HEK293 (cell line): Measurements from ENCODE around the gene SLC28A3.

Experiments
- CTCF ChIA-PET: fragments of 350-600 bp; formaldehyde crosslinking; extraction: SDS; loops from one replicate; lab custom pipeline; 2021; ENCODE audit warnings: antibody characterized with exemption; lab: Yijun Ruan, JAX
- POLR2A ChIA-PET: fragments of 300-600 bp; formaldehyde crosslinking; extraction: SDS; loops from one replicate; lab custom pipeline; 2020; ENCODE audit warnings: antibody characterized with exemption, inconsistent platforms; lab: Yijun Ruan, JAX
- H3K27ac ChIP-seq: fragments of 200-500 bp; sonication (Bioruptor generic); 2 replicates; pipeline ENCODE4 v1.5.1; 2014; ENCODE audit warnings: low read depth, low read length, control low read depth, inconsistent platforms; ENCODE audit errors: extremely low read depth
- H3K36me3 ChIP-seq, 2 experiments: fragments of 200-500 bp in 1 of 2; sonication (Bioruptor generic) in 1 of 2; 1 replicate in 1 of 2; 2 replicates in 1 of 2; pipeline ENCODE4 v1.5.1; 2014 to 2017; ENCODE audit warnings: inconsistent platforms in 2 of 2, low read length in 2 of 2; ENCODE audit not compliant: control insufficient read depth in 2 of 2, insufficient read depth in 1 of 2
- H3K4me1 ChIP-seq: fragments of 200-500 bp; sonication (Bioruptor generic); 2 replicates; pipeline ENCODE4 v1.5.1; 2014; ENCODE audit warnings: mild to moderate bottlenecking, low read length, inconsistent platforms; ENCODE audit not compliant: control insufficient read depth, insufficient read depth
- H3K4me3 ChIP-seq: 2 replicates; pipeline ENCODE4 v1.5.1; 2011; ENCODE audit warnings: low read depth, mild to moderate bottlenecking, control low read depth, low read length, moderate library complexity
- H3K9me3 ChIP-seq: fragments of 200-500 bp; sonication (Bioruptor generic); 2 replicates; pipeline ENCODE4 v1.5.1; 2014; ENCODE audit warnings: low read depth, low read length, inconsistent platforms; ENCODE audit not compliant: control insufficient read depth, insufficient read depth
- KLF1 ChIP-seq: fragments of 450-650 bp; formaldehyde crosslinking; IDR thresholded peaks from 2 replicates; pipeline ENCODE4 v1.5.1; 2016; ENCODE audit warnings: missing biosample characterization, missing genetic modification characterization
- KLF10 ChIP-seq: fragments of 450-650 bp; IDR thresholded peaks from 2 replicates; pipeline ENCODE4 v1.5.1; 2018; ENCODE audit warnings: missing biosample characterization, mild to moderate bottlenecking, missing genetic modification characterization
- KLF9 ChIP-seq: fragments of 450-650 bp; formaldehyde crosslinking; IDR thresholded peaks from 2 replicates; pipeline ENCODE4 v1.5.1; 2016; ENCODE audit warnings: missing biosample characterization, missing genetic modification characterization, low read depth
- PBX3 ChIP-seq: sonication (generic); formaldehyde crosslinking; IDR thresholded peaks from 2 replicates; pipeline ENCODE4 v1.8.1; 2022; ENCODE audit warnings: mild to moderate bottlenecking, moderate library complexity, missing genetic modification reagents
- ZNF112 ChIP-seq: fragments of 450-650 bp; formaldehyde crosslinking; IDR thresholded peaks from 2 replicates; pipeline ENCODE4 v1.5.0; 2017; ENCODE audit warnings: missing biosample characterization, missing genetic modification characterization
- ZNF202 ChIP-seq: fragments of 450-650 bp; formaldehyde crosslinking; IDR thresholded peaks from 2 replicates; pipeline ENCODE4 v1.5.1; 2016; ENCODE audit warnings: missing biosample characterization, missing genetic modification characterization, borderline replicate concordance
- ZNF24 ChIP-seq: fragments of 450-650 bp; formaldehyde crosslinking; IDR thresholded peaks from 2 replicates; pipeline ENCODE4 v1.5.1; 2016; ENCODE audit warnings: missing biosample characterization, missing genetic modification characterization
- ZNF292 ChIP-seq: fragments of 450-650 bp; formaldehyde crosslinking; IDR thresholded peaks from 2 replicates; pipeline ENCODE4 v1.5.1; 2016; ENCODE audit warnings: low read depth, missing biosample characterization, missing genetic modification characterization, borderline replicate concordance
- ZNF423 ChIP-seq: fragments of 450-650 bp; formaldehyde crosslinking; IDR thresholded peaks from 2 replicates; pipeline ENCODE4 v1.5.1; 2016; ENCODE audit warnings: missing biosample characterization, missing genetic modification characterization
- ZNF561 ChIP-seq: fragments of 450-650 bp; IDR thresholded peaks from 2 replicates; pipeline ENCODE4 v1.5.1; 2018; ENCODE audit warnings: missing biosample characterization, missing genetic modification characterization, borderline replicate concordance
- ZNF600 ChIP-seq: fragments of 450-650 bp; formaldehyde crosslinking; IDR thresholded peaks from 2 replicates; pipeline ENCODE4 v1.5.1; 2016; ENCODE audit warnings: missing biosample characterization, missing genetic modification characterization
- ZNF623 ChIP-seq: fragments of 450-650 bp; formaldehyde crosslinking; IDR thresholded peaks from 2 replicates; pipeline ENCODE4 v1.5.1; 2016; ENCODE audit warnings: missing biosample characterization, missing genetic modification characterization
- ZNF639 ChIP-seq: fragments of 450-650 bp; formaldehyde crosslinking; IDR thresholded peaks from 2 replicates; pipeline ENCODE4 v1.5.1; 2016; ENCODE audit warnings: missing biosample characterization, missing genetic modification characterization
- ZNF677 ChIP-seq: fragments of 450-650 bp; IDR thresholded peaks from 2 replicates; pipeline ENCODE4 v1.5.0; 2018; ENCODE audit warnings: missing biosample characterization, mild to moderate bottlenecking, missing genetic modification characterization, moderate library complexity
- ZNF707 ChIP-seq: fragments of 450-650 bp; formaldehyde crosslinking; IDR thresholded peaks from 2 replicates; pipeline ENCODE4 v1.5.1; 2016; ENCODE audit warnings: missing biosample characterization, missing genetic modification characterization
- ZNF768 ChIP-seq: fragments of 450-650 bp; formaldehyde crosslinking; IDR thresholded peaks from 2 replicates; pipeline ENCODE4 v1.5.1; 2018; ENCODE audit warnings: missing biosample characterization, mild to moderate bottlenecking, missing genetic modification characterization
- TF ChIP-seq, protein P1 (sequence below): fragments of 450-650 bp; formaldehyde crosslinking; IDR thresholded peaks from 2 replicates; pipeline ENCODE4 v1.5.1; 2017; ENCODE audit warnings: missing biosample characterization, missing genetic modification characterization
- TF ChIP-seq, protein P2 (sequence below): fragments of 450-650 bp; IDR thresholded peaks from 2 replicates; pipeline ENCODE4 v1.5.1; 2018; ENCODE audit warnings: missing biosample characterization, mild to moderate bottlenecking, missing genetic modification characterization
- TF ChIP-seq, protein P3 (sequence below): fragments of 450-650 bp; formaldehyde crosslinking; IDR thresholded peaks from 2 replicates; pipeline ENCODE4 v1.5.1; 2017; ENCODE audit warnings: missing biosample characterization, mild to moderate bottlenecking, missing genetic modification characterization, moderate library complexity
- TF ChIP-seq, protein P4 (sequence below): fragments of 450-650 bp; formaldehyde crosslinking; IDR thresholded peaks from 2 replicates; pipeline ENCODE4 v1.5.1; 2016; ENCODE audit warnings: missing biosample characterization, missing genetic modification characterization, low read depth

The SLC28A3 gene

DNA sequence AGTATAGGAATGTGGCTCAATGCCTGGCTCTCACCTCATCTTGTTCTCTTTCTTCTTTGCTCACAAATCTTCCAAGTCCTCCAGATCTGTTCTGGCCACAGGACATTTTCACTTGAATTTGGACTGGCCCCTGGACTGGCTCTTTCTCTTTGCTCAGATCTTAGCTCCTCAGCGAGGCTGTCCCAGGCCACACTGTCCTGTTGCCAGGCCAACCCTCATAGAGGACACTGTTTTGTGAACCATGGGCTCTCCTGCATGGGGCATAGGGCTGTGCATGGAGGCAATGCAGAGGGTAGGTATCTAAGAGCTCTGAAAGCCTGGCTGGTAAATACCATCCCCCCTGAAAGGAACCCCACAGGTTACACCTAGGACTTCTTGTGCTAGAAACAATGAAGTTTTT is 13.5 kb upstream of the SLC28A3 start:
- POLR2A ChIA-PET, result no interaction called here
- H3K4me3 ChIP-seq, result no peak overlapping the region
- no peak overlapping the region for H3K27ac ChIP-seq
- TF ChIP-seq ZNF292 (tag by site-specific recombination), result no peak
- TF ChIP-seq ZNF600 (tag by site-specific recombination), result no peak
- TF ChIP-seq ZNF677 (tag by site-specific recombination), result no peak
- TF ChIP-seq ZNF112 (tag by site-specific recombination), result no peak
- TF ChIP-seq ZNF768 (tag by site-specific recombination), result no peak
- TF ChIP-seq, protein P1, sequence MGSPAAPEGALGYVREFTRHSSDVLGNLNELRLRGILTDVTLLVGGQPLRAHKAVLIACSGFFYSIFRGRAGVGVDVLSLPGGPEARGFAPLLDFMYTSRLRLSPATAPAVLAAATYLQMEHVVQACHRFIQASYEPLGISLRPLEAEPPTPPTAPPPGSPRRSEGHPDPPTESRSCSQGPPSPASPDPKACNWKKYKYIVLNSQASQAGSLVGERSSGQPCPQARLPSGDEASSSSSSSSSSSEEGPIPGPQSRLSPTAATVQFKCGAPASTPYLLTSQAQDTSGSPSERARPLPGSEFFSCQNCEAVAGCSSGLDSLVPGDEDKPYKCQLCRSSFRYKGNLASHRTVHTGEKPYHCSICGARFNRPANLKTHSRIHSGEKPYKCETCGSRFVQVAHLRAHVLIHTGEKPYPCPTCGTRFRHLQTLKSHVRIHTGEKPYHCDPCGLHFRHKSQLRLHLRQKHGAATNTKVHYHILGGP (tag by site-specific recombination), result no peak
- no peak for TF ChIP-seq PBX3 (CRISPR knock-in tag)
- TF ChIP-seq ZNF707 (tag by site-specific recombination), result no peak
- TF ChIP-seq ZNF202 (tag by site-specific recombination), result no peak
- no peak for TF ChIP-seq ZNF561
- no peak for TF ChIP-seq KLF9 (tag by site-specific recombination)
- TF ChIP-seq ZNF24 (tag by site-specific recombination), result no peak
- no peak for TF ChIP-seq KLF10 (tag by site-specific recombination)
- H3K4me1 ChIP-seq, result no peaks in the 10 kb centered on the region
- H3K36me3 ChIP-seq, result no peaks in the 10 kb centered on the region
- no peaks in the 10 kb centered on the region for H3K9me3 ChIP-seq
- CTCF ChIA-PET, result no interaction called here

GRCh38 chr9:84349671-84350070 is 9.1 kb upstream of the SLC28A3 start:
- Histone ChIP-seq H3K9me3 (no peaks in the 10 kb centered on the region), H3K36me3 (no peaks in the 10 kb centered on the region), H3K27ac (no peak overlapping the region), H3K4me1 (no peaks in the 10 kb centered on the region), H3K4me3 (no peak overlapping the region)
- CTCF ChIA-PET, result interaction anchor here (0.7 kb wide), 1 partner anchor 356 kb away, joined by 3 read pairs; no protein-coding TSS in a partner anchor
- TF ChIP-seq ZNF639 (tag by site-specific recombination) (no peak), ZNF202 (tag by site-specific recombination) (no peak), ZNF423 (tag by site-specific recombination) (no peak), ZNF623 (tag by site-specific recombination) (no peak), KLF1 (tag by site-specific recombination) (no peak)
- TF ChIP-seq, protein P2, sequence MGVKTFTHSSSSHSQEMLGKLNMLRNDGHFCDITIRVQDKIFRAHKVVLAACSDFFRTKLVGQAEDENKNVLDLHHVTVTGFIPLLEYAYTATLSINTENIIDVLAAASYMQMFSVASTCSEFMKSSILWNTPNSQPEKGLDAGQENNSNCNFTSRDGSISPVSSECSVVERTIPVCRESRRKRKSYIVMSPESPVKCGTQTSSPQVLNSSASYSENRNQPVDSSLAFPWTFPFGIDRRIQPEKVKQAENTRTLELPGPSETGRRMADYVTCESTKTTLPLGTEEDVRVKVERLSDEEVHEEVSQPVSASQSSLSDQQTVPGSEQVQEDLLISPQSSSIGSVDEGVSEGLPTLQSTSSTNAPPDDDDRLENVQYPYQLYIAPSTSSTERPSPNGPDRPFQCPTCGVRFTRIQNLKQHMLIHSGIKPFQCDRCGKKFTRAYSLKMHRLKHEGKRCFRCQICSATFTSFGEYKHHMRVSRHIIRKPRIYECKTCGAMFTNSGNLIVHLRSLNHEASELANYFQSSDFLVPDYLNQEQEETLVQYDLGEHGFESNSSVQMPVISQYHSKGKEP (tag by site-specific recombination), result no peak
- TF ChIP-seq, protein P3, sequence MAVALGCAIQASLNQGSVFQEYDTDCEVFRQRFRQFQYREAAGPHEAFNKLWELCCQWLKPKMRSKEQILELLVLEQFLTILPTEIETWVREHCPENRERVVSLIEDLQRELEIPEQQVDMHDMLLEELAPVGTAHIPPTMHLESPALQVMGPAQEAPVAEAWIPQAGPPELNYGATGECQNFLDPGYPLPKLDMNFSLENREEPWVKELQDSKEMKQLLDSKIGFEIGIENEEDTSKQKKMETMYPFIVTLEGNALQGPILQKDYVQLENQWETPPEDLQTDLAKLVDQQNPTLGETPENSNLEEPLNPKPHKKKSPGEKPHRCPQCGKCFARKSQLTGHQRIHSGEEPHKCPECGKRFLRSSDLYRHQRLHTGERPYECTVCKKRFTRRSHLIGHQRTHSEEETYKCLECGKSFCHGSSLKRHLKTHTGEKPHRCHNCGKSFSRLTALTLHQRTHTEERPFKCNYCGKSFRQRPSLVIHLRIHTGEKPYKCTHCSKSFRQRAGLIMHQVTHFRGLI (tag by site-specific recombination), result no peak
- TF ChIP-seq, protein P1 (tag by site-specific recombination), result no peak
- TF ChIP-seq, protein P4, sequence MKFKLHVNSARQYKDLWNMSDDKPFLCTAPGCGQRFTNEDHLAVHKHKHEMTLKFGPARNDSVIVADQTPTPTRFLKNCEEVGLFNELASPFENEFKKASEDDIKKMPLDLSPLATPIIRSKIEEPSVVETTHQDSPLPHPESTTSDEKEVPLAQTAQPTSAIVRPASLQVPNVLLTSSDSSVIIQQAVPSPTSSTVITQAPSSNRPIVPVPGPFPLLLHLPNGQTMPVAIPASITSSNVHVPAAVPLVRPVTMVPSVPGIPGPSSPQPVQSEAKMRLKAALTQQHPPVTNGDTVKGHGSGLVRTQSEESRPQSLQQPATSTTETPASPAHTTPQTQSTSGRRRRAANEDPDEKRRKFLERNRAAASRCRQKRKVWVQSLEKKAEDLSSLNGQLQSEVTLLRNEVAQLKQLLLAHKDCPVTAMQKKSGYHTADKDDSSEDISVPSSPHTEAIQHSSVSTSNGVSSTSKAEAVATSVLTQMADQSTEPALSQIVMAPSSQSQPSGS, result no peak
- POLR2A ChIA-PET, result no interaction called here
